ENCODE measurements around the gene HERC2.
"Not testable (repeated sequence)": the region's sequence is repeated elsewhere in the genome, so short reads cannot be mapped to it uniquely, and the experiment has no call there.

GRCh38 chr15:28308718-28309117, 13.3 kb downstream of the HERC2 start:
- not testable (repeated sequence) for TF ChIP-seq CTCF (IDR thresholded peaks at IDR 0.05; ENCODE audit: low read length); EZH2 (IDR thresholded peaks at IDR 0.05; ENCODE audit: borderline replicate concordance, low read length)

All from OCI-LY1 (cell line).